Measurements from ENCODE around the gene LGSN. TPM values are rescaled to one million over a fixed set of nuclear protein-coding genes. Genes with fewer than 3 reads are reported as not detected.

The LGSN gene
- total and polyA plus RNA-seq, 8 donors, result 0.03 to 0.55 (median 0.06) TPM; not detected in 5

- Histone ChIP-seq H3K27ac (peak overlapping the region in 2 of 5 donors; percentile 33 to 57), H3K27me3 (no peaks in the 10 kb centered on the region), H3K9me3 (no peaks in the 10 kb centered on the region), H3K4me1 (peaks cover 2 to 43% (median 21%) of the 10 kb centered on the region in 4 donors), H3K4me3 (peak overlapping the region in 1 of 4 donors; percentile 9), H3K36me3 (no peaks in the 10 kb centered on the region)
- intact Hi-C loops (cut with DNase I; ENCODE audit: low total_unique reads), result no loop called here
- 48 to 81% (median 74%) methylated on average over 1 of the region's 1 CpG for WGBS, 5 donors
- TF ChIP-seq, protein P1, sequence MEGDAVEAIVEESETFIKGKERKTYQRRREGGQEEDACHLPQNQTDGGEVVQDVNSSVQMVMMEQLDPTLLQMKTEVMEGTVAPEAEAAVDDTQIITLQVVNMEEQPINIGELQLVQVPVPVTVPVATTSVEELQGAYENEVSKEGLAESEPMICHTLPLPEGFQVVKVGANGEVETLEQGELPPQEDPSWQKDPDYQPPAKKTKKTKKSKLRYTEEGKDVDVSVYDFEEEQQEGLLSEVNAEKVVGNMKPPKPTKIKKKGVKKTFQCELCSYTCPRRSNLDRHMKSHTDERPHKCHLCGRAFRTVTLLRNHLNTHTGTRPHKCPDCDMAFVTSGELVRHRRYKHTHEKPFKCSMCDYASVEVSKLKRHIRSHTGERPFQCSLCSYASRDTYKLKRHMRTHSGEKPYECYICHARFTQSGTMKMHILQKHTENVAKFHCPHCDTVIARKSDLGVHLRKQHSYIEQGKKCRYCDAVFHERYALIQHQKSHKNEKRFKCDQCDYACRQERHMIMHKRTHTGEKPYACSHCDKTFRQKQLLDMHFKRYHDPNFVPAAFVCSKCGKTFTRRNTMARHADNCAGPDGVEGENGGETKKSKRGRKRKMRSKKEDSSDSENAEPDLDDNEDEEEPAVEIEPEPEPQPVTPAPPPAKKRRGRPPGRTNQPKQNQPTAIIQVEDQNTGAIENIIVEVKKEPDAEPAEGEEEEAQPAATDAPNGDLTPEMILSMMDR (IDR thresholded peaks at IDR 0.05), result no peak
- no peak for DNase-seq
Observed at GRCh38 chr6:63353286-63353630, 33.5 kb upstream of the LGSN start.

GRCh38 chr6:63352544-63353285 is 32.9 kb upstream of the LGSN start:
- no peak for TF ChIP-seq EP300 (IDR thresholded peaks at IDR 0.05)
- TF ChIP-seq POLR2A (IDR thresholded peaks at IDR 0.05), result no peak
- no peak for TF ChIP-seq POLR2AphosphoS5 (IDR thresholded peaks at IDR 0.05)
- TF ChIP-seq, protein P1 (IDR thresholded peaks at IDR 0.05), result peak in 5 of 7 experiments; percentile 40 to 72 (median 51)
- DNase-seq, result peak; percentile 45 to 79
- Histone ChIP-seq H3K36me3 (no peaks in the 10 kb centered on the region), H3K4me3 (peak overlapping the region in 1 of 4 donors; percentile 9), H3K27me3 (no peaks in the 10 kb centered on the region), H3K9me3 (no peaks in the 10 kb centered on the region), H3K4me1 (peaks cover 5 to 48% (median 21%) of the 10 kb centered on the region in 4 donors), H3K27ac (peak overlapping the region in 3 of 5 donors; percentile 33 to 57 (median 39))
- intact Hi-C loops (cut with DNase I; ENCODE audit: low total_unique reads), result no loop called here
- WGBS, 5 donors, result 24 to 41% (median 34%) methylated on average over 7 of the region's 7 CpGs

DNA sequence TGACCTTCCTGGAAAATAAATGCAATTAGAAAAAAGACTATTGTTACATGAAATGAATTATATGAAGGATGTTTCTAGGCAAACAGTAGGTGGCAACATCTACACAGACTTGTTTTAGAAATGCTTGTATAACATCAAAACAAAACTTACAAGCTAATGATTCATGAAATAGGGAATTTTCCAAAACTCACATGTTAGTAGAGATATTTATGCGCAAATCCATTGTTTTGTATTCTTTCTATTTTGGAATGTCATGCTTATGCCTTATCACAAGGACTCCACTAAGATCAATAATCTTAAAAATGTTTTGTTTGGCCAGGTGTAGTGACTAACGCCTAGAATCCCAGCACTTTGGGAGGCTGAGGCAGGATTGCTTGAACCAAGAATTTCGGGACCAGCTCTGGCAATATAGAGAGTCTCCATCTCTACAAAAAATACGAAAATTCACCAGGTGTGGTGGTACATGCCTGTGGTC is 32.3 kb upstream of the LGSN start:
- intact Hi-C loops (cut with DNase I; ENCODE audit: low total_unique reads), result no loop called here

DNA sequence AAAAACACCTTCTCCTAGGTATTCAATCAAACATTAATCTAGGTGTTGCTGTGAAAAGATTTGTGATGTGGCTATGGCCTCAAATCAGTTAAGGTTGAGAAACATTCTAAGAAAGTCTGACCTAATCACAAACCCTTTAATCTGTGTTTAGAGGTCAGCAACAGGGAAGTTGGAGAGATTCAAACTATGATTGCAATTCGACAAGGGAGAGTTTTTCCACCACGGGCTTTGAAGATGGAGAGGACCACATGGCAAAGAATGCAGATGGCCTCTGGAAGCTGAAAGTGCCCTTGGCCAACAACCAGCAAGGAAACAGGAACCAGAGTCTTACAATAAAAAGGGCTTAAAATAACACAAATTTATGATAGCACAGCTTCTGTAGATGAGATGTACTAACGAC is 29.6 kb upstream of the LGSN start:
- TF ChIP-seq POLR2A (IDR thresholded peaks at IDR 0.05), result no peak
- no peak for TF ChIP-seq POLR2AphosphoS5 (IDR thresholded peaks at IDR 0.05)
- TF ChIP-seq, protein P1 (IDR thresholded peaks at IDR 0.05), result no peak
- TF ChIP-seq EP300 (IDR thresholded peaks at IDR 0.05), result no peak
- H3K9me3 ChIP-seq, result no peaks in the 10 kb centered on the region
- intact Hi-C loops (cut with DNase I; ENCODE audit: low total_unique reads), result loop anchor here (10.0 kb wide), 1 partner anchor 415 kb away; no protein-coding TSS in a partner anchor
- peak in 1 of 2 donors; percentile 16 for DNase-seq
- no peaks in the 10 kb centered on the region for H3K36me3 ChIP-seq
- H3K27me3 ChIP-seq, result no peaks in the 10 kb centered on the region
- H3K4me3 ChIP-seq, result no peak overlapping the region
- whole genome bisulfite sequencing, 5 donors, result 15 to 40% (median 27%) methylated on average over 3 of the region's 3 CpGs
- peaks cover 5 to 48% (median 21%) of the 10 kb centered on the region in 4 donors for H3K4me1 ChIP-seq
- H3K27ac ChIP-seq, result peak overlapping the region in 2 of 5 donors; percentile 23 to 45

More for the DNA sequence above, 32.3 kb upstream of the LGSN start:
- peak in 1 of 2 donors; percentile 59 for DNase-seq
- WGBS, 5 donors, result 21 to 45% (median 40%) methylated on average over 4 of the region's 4 CpGs
- Histone ChIP-seq H3K4me1 (peaks cover 5 to 48% (median 21%) of the 10 kb centered on the region in 4 donors), H3K9me3 (no peaks in the 10 kb centered on the region), H3K4me3 (no peak overlapping the region), H3K27me3 (no peaks in the 10 kb centered on the region), H3K36me3 (no peaks in the 10 kb centered on the region), H3K27ac (peak overlapping the region in 3 of 5 donors; percentile 33 to 39 (median 35))
- TF ChIP-seq, protein P1 (IDR thresholded peaks at IDR 0.05), result peak in 4 of 7 experiments; percentile 9 to 63 (median 12)
- TF ChIP-seq POLR2AphosphoS5 (IDR thresholded peaks at IDR 0.05), result no peak

Data from stomach (tissue), 9 donors.